Measurements from ENCODE around the gene PAFAH1B2.
"Not testable (repeated sequence)": the region's sequence is repeated elsewhere in the genome, so short reads cannot be mapped to it uniquely, and the experiment has no call there.

Gene PAFAH1B2

GRCh38 chr11:117143871-117144476 is at the start of gene PAFAH1B2:
PAFAH1B2 (plus strand) TSS chr11:117144287; CDS start chr11:117152448, 8,161 bp downstream.
- peak; percentile 85 to 95 (median 91) for DNase-seq

GRCh38 chr11:117094776-117095175 is 49.3 kb upstream of the PAFAH1B2 start:
- no peak for DNase-seq

GRCh38 chr11:117095284-117096161 is 48.6 kb upstream of the PAFAH1B2 start:
- peak in 2 of 6 experiments; percentile 12 to 31 for DNase-seq

GRCh38 chr11:117096201-117096991 is 47.7 kb upstream of the PAFAH1B2 start:
- peak; percentile 9 to 74 (median 54) for DNase-seq

- no peak for DNase-seq
Observed at GRCh38 chr11:117097014-117097388, 47.1 kb upstream of the PAFAH1B2 start.

- peak in 5 of 6 experiments; percentile 14 to 58 (median 36) for DNase-seq
Observed at GRCh38 chr11:117097389-117098268, 46.5 kb upstream of the PAFAH1B2 start.

GRCh38 chr11:117098269-117099232 is 45.5 kb upstream of the PAFAH1B2 start, which contains the start of gene SIK3:
SIK3 (minus strand) TSS chr11:117098428; CDS start chr11:117098415, 13 bp downstream.
- peak; percentile 88 to 95 (median 93) for DNase-seq

GRCh38 chr11:117099696-117100095 is 44.4 kb upstream of the PAFAH1B2 start:
- DNase-seq = no peak

- no peak for DNase-seq
Observed at GRCh38 chr11:117100556-117100955, 43.5 kb upstream of the PAFAH1B2 start.

- DNase-seq = no peak
Observed at GRCh38 chr11:117107701-117108590, 36.1 kb upstream of the PAFAH1B2 start.

GRCh38 chr11:117110294-117110950 is 33.7 kb upstream of the PAFAH1B2 start:
- no peak for DNase-seq

- not testable (repeated sequence) for DNase-seq
Observed at GRCh38 chr11:117112497-117112896, 31.6 kb upstream of the PAFAH1B2 start.

- not testable (repeated sequence) for DNase-seq
Observed at GRCh38 chr11:117112939-117113338, 31.1 kb upstream of the PAFAH1B2 start.

GRCh38 chr11:117117681-117118080 is 26.4 kb upstream of the PAFAH1B2 start:
- no peak for DNase-seq

- no peak for DNase-seq
Observed at GRCh38 chr11:117121176-117121575, 22.9 kb upstream of the PAFAH1B2 start.

GRCh38 chr11:117122556-117122955 is 21.5 kb upstream of the PAFAH1B2 start:
- DNase-seq = no peak

GRCh38 chr11:117126223-117126965 is 17.7 kb upstream of the PAFAH1B2 start:
- DNase-seq = no peak

GRCh38 chr11:117127171-117127901 is 16.8 kb upstream of the PAFAH1B2 start:
- no peak for DNase-seq
